MM.1S (cell line): ENCODE results near the gene DAAM2.

Experiments used
- DNase-seq: peaks from one replicate; pipeline ENCODE4 v3.0.0-alpha.2; 2015
- H2AFZ ChIP-seq: fragments of 300-600 bp; sonication (generic); 2 replicates; pipeline ENCODE4 v1.6.0; 2016; ENCODE audit warnings: antibody characterized with exemption, low read length
- H3F3A ChIP-seq: fragments of 300-600 bp; sonication (generic); 2 replicates; pipeline ENCODE4 v1.6.1; 2016; ENCODE audit warnings: mild to moderate bottlenecking, antibody characterized with exemption, low read length, moderate library complexity, mixed read lengths; ENCODE audit not compliant: insufficient read depth
- H3K27ac ChIP-seq: fragments of 300-600 bp; sonication (generic); 2 replicates; pipeline ENCODE4 v1.5.1; 2016; ENCODE audit warnings: mild to moderate bottlenecking, low read length
- H3K27me3 ChIP-seq: fragments of 300-600 bp; sonication (generic); replicated peaks from 2 replicates; pipeline ENCODE4 v1.6.0; 2016; ENCODE audit warnings: low read length; ENCODE audit not compliant: insufficient read depth
- H3K36me3 ChIP-seq: fragments of 300-600 bp; sonication (generic); replicated peaks from 2 replicates; pipeline ENCODE4 v1.6.1; 2016; ENCODE audit warnings: mild to moderate bottlenecking, low read length, mixed read lengths; ENCODE audit not compliant: insufficient read depth
- H3K4me1 ChIP-seq: fragments of 300-600 bp; sonication (generic); 2 replicates; pipeline ENCODE4 v1.6.1; 2016; ENCODE audit warnings: low read length, mixed read lengths
- H3K4me2 ChIP-seq: fragments of 300-600 bp; sonication (generic); 2 replicates; pipeline ENCODE4 v1.6.0; 2016; ENCODE audit warnings: low read depth, low read length
- H3K4me3 ChIP-seq: fragments of 300-600 bp; sonication (generic); 2 replicates; pipeline ENCODE4 v1.5.1; 2016; ENCODE audit warnings: low read length, mixed read lengths
- H3K79me2 ChIP-seq: fragments of 300-600 bp; sonication (generic); 2 replicates; pipeline ENCODE4 v1.6.1; 2016; ENCODE audit warnings: mixed run types, low read length, mixed read lengths
- H3K9ac ChIP-seq: fragments of 300-600 bp; sonication (generic); 2 replicates; pipeline ENCODE4 v1.6.1; 2016; ENCODE audit warnings: low read length, mixed read lengths
- H3K9me2 ChIP-seq: fragments of 300-600 bp; sonication (generic); replicated peaks from 2 replicates; pipeline ENCODE4 v1.6.1; 2016; ENCODE audit warnings: mild to moderate bottlenecking, low read length, mixed read lengths; ENCODE audit not compliant: insufficient read depth
- H3K9me3 ChIP-seq: fragments of 300-600 bp; sonication (generic); replicated peaks from 2 replicates; pipeline ENCODE4 v1.6.1; 2016; ENCODE audit warnings: mild to moderate bottlenecking, low read length, mixed read lengths; ENCODE audit not compliant: insufficient read depth
- H4K20me1 ChIP-seq: fragments of 300-600 bp; sonication (generic); 2 replicates; pipeline ENCODE4 v1.6.1; 2016; ENCODE audit warnings: mild to moderate bottlenecking, low read length, moderate library complexity, mixed read lengths; ENCODE audit not compliant: insufficient read depth
- EZH2 ChIP-seq: fragments of 300-600 bp; sonication (generic); optimal IDR thresholded peaks from 2 replicates; pipeline ENCODE3; 2017; ENCODE audit warnings: low read depth, mild to moderate bottlenecking, antibody characterized with exemption, low read length, mixed read lengths
- EZH2phosphoT487 ChIP-seq: fragments of 300-600 bp; sonication (generic); IDR thresholded peaks from 2 replicates; pipeline ENCODE4 v1.6.1; 2018; ENCODE audit warnings: antibody characterized with exemption, low read length
- TF ChIP-seq, protein P1 (sequence below): fragments of 300-600 bp; sonication (generic); IDR thresholded peaks from 2 replicates; pipeline ENCODE4 v1.5.1; 2016; ENCODE audit warnings: antibody characterized with exemption, low read length, mixed read lengths

DAAM2 gene

DNA sequence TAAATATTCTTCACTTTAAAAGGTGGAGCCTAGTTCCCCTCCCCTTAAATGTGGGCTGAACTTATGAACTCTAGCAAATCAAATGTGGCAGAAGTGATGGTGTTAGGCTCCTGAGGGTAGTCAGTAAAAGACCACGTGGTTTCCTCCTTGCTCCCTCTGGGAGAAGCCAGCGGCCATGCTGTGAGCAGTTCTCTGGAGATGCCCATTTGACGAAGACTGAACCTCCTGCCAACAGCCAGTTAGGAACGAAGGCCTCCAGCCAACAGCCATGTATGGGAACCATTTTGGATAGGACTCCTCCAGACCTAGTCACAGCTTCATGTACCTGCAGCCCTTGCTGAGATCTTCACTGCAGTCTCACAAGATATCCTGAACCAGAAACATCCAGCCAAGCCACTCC, 149.6 kb downstream of the DAAM2 start:
- Histone ChIP-seq H3K27ac (no peak overlapping the region), H3K79me2 (no peaks in the 10 kb centered on the region), H3K9me3 (no peaks in the 10 kb centered on the region), H3K27me3 (no peaks in the 10 kb centered on the region), H3K9ac (no peak overlapping the region), H3K9me2 (no peaks in the 10 kb centered on the region), H3F3A (no peaks in the 10 kb centered on the region), H3K4me2 (no peak overlapping the region), H3K4me1 (no peaks in the 10 kb centered on the region), H4K20me1 (no peaks in the 10 kb centered on the region), H3K36me3 (no peaks in the 10 kb centered on the region), H3K4me3 (no peak overlapping the region), H2AFZ (no peak overlapping the region)
- TF ChIP-seq EZH2 (no peak), EZH2phosphoT487 (no peak)
- TF ChIP-seq, protein P1, sequence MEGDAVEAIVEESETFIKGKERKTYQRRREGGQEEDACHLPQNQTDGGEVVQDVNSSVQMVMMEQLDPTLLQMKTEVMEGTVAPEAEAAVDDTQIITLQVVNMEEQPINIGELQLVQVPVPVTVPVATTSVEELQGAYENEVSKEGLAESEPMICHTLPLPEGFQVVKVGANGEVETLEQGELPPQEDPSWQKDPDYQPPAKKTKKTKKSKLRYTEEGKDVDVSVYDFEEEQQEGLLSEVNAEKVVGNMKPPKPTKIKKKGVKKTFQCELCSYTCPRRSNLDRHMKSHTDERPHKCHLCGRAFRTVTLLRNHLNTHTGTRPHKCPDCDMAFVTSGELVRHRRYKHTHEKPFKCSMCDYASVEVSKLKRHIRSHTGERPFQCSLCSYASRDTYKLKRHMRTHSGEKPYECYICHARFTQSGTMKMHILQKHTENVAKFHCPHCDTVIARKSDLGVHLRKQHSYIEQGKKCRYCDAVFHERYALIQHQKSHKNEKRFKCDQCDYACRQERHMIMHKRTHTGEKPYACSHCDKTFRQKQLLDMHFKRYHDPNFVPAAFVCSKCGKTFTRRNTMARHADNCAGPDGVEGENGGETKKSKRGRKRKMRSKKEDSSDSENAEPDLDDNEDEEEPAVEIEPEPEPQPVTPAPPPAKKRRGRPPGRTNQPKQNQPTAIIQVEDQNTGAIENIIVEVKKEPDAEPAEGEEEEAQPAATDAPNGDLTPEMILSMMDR, result no peak
- DNase-seq, result no peak

DNA sequence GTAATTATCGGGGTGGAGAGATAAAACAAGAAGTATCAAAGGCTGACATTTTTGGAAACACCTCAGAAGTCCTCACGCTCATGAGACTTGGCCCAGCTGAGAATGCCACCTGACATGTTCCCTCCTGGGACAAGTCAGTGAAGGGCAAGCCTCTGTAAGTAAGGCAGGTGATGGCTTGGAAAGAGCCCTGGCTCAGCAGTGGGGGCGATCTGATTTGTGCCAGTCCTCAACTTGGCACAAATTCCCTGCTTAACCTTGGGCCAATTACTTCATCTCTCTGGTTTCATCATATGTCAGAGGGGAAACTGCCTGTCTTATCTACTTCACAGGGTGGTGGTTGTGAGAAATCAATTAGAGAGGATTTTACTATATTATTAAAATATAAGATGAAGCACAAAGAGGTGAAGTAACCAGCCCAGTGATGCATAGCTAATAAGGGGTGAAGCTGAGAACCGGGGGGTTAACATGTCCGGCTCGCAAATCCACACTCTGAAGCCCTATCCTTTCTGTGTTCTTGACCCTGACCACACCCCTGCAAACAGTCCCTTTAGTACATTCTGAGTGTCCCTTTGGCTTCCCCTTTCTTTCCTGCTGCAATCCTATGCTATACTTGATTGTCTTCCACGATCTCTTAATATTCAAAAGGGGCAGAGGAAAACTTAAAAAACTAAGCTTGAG, 150.9 kb downstream of the DAAM2 start:
- Histone ChIP-seq H3K9me2 (no peaks in the 10 kb centered on the region), H2AFZ (no peak overlapping the region), H3K79me2 (no peaks in the 10 kb centered on the region), H3K4me3 (no peak overlapping the region), H3K27ac (no peak overlapping the region), H3K27me3 (no peaks in the 10 kb centered on the region), H3K4me1 (no peaks in the 10 kb centered on the region), H3K9ac (no peak overlapping the region), H3K4me2 (no peak overlapping the region), H3K36me3 (no peaks in the 10 kb centered on the region), H4K20me1 (no peaks in the 10 kb centered on the region), H3F3A (no peaks in the 10 kb centered on the region), H3K9me3 (no peaks in the 10 kb centered on the region)
- DNase-seq, result no peak
- TF ChIP-seq EZH2 (no peak), EZH2phosphoT487 (no peak)
- TF ChIP-seq, protein P1, result no peak

DNA sequence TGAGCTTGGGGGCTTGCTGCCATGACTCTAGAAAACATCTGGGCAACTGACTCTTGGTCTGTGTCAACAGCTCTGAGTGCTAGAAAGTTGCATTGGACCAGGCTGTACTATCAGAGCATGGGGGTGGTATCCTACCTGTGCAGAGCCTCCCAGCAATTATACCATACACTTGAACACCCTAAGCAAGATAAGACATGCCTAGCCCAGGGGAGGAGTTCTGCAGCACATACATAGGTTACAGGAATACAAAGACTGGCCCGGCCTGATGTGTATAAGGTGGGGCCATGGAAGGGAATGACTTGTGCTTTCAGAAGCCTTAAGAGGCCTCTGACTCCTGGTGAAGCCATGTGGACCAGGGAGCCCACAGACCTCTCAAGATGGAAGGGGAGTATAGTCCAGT, 153.4 kb downstream of the DAAM2 start:
- Histone ChIP-seq H3K9ac (no peak overlapping the region), H3K79me2 (no peaks in the 10 kb centered on the region), H2AFZ (no peak overlapping the region), H3F3A (no peaks in the 10 kb centered on the region), H3K4me3 (no peak overlapping the region), H3K27ac (no peak overlapping the region), H3K4me2 (no peak overlapping the region), H4K20me1 (no peaks in the 10 kb centered on the region), H3K27me3 (no peaks in the 10 kb centered on the region), H3K9me3 (no peaks in the 10 kb centered on the region), H3K9me2 (no peaks in the 10 kb centered on the region), H3K36me3 (no peaks in the 10 kb centered on the region), H3K4me1 (no peaks in the 10 kb centered on the region)
- no peak for DNase-seq
- TF ChIP-seq, protein P1, result no peak
- TF ChIP-seq EZH2phosphoT487 (no peak), EZH2 (no peak)
